Measurements from ENCODE around the gene MT2A.

DNA sequence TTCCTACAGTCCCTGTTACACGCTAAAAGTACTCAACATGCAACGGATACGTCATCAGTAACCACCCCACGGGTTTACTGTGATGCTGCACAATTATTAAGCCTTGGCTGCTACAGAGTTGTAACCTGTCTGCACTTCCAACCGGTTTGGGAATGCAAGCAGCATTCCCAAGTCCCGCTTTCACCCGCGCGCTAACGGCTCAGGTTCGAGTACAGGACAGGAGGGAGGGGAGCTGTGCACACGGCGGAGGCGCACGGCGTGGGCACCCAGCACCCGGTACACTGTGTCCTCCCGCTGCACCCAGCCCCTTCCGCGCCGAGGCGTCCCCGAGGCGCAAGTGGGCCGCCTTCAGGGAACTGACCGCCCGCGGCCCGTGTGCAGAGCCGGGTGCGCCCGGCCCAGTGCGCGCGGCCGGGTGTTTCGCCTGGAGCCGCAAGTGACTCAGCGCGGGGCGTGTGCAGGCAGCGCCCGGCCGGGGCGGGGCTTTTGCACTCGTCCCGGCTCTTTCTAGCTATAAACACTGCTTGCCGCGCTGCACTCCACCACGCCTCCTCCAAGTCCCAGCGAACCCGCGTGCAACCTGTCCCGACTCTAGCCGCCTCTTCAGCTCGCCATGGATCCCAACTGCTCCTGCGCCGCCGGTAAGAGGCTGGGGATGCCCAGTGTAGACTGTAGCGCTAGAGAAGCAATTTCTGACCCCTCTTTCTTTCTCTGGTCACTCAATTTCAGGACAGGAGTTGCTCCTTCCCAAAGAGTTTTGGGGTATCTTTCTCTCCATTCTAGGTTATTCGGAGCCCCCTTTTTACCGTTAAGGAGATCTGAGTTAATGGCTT, at the start of gene MT2A:
- TF ChIP-seq, protein P1, sequence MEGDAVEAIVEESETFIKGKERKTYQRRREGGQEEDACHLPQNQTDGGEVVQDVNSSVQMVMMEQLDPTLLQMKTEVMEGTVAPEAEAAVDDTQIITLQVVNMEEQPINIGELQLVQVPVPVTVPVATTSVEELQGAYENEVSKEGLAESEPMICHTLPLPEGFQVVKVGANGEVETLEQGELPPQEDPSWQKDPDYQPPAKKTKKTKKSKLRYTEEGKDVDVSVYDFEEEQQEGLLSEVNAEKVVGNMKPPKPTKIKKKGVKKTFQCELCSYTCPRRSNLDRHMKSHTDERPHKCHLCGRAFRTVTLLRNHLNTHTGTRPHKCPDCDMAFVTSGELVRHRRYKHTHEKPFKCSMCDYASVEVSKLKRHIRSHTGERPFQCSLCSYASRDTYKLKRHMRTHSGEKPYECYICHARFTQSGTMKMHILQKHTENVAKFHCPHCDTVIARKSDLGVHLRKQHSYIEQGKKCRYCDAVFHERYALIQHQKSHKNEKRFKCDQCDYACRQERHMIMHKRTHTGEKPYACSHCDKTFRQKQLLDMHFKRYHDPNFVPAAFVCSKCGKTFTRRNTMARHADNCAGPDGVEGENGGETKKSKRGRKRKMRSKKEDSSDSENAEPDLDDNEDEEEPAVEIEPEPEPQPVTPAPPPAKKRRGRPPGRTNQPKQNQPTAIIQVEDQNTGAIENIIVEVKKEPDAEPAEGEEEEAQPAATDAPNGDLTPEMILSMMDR (IDR thresholded peaks at IDR 0.05) = no peak
- TF ChIP-seq POLR2AphosphoS5 (IDR thresholded peaks at IDR 0.05) = peak; percentile 93 to 99 (median 97)

Data from transverse colon (tissue), 4 donors.